Stomach smooth muscle (tissue), 2 donors: ENCODE measurements around the gene EXPH5.
A peak's percentile ranks its signal among the peaks of the same experiment; 100 is the strongest.

Experiments used
- H3K27ac ChIP-seq: one replicate; pipeline ENCODE4 v1.7.0; 2013; ENCODE audit warnings: mild to moderate bottlenecking, low read length, inconsistent platforms
- H3K27me3 ChIP-seq, 2 donors: one replicate each; pipeline ENCODE4 v1.7.0; 2013; ENCODE audit warnings: low read length in 2 of 2; ENCODE audit not compliant: insufficient read depth in 2 of 2, control insufficient read depth in 1 of 2
- H3K36me3 ChIP-seq, 2 donors: one replicate each; pipeline ENCODE4 v1.7.0; 2013; ENCODE audit warnings: low read length in 2 of 2; ENCODE audit not compliant: control insufficient read depth in 2 of 2, insufficient read depth in 2 of 2
- H3K4me1 ChIP-seq: one replicate; pipeline ENCODE4 v1.7.0; 2013; ENCODE audit warnings: low read length; ENCODE audit not compliant: control insufficient read depth, insufficient read depth
- H3K4me3 ChIP-seq, 2 donors: one replicate each; pipeline ENCODE4 v1.7.0; 2013; ENCODE audit warnings: low read length in 2 of 2
- H3K9ac ChIP-seq, 2 donors: one replicate each; pipeline ENCODE4 v1.7.0; 2013; ENCODE audit warnings: low read length in 2 of 2, mild to moderate bottlenecking in 1 of 2
- H3K9me3 ChIP-seq, 2 donors: one replicate each; pipeline ENCODE4 v1.7.0; 2013; ENCODE audit warnings: low read length in 2 of 2; ENCODE audit not compliant: control insufficient read depth in 2 of 2
- donor health status: healthy.
- donor health status: Pancreatic carcinoma.

Gene EXPH5

GRCh38 chr11:108467091-108467823 is 126.3 kb downstream of the EXPH5 start, which contains the start of gene C11orf65:
C11orf65 (minus strand) TSS chr11:108467529; CDS start chr11:108461559, 5,970 bp downstream.
- H3K9ac ChIP-seq = peak within 1 kb of the TSS; percentile 99 to 100
- H3K9me3 ChIP-seq = no peaks in the 10 kb centered on the region
- no peaks in the 10 kb centered on the region for H3K27me3 ChIP-seq
- peak within 1 kb of the TSS; percentile 90 to 94 for H3K4me3 ChIP-seq
- H3K4me1 ChIP-seq = no peaks in the 10 kb centered on the region
- H3K27ac ChIP-seq = peak within 1 kb of the TSS; percentile 100
- H3K36me3 ChIP-seq = no peaks in the 10 kb centered on the region

GRCh38 chr11:108466405-108466804 is 127.2 kb downstream of the EXPH5 start:
- no peaks in the 10 kb centered on the region for H3K4me1 ChIP-seq
- H3K9me3 ChIP-seq = no peaks in the 10 kb centered on the region
- H3K27me3 ChIP-seq = no peaks in the 10 kb centered on the region
- H3K9ac ChIP-seq = peak overlapping the region; percentile 99 to 100
- peak overlapping the region; percentile 90 to 94 for H3K4me3 ChIP-seq
- peak overlapping the region; percentile 100 for H3K27ac ChIP-seq
- no peaks in the 10 kb centered on the region for H3K36me3 ChIP-seq
